HCT116 (cell line): ENCODE measurements around the gene MARS1. TPM values are rescaled to one million over a fixed set of nuclear protein-coding genes. Genes with fewer than 3 reads are reported as not detected.

ENCODE experiments used
- ATAC-seq: fragments of 200-7000 bp; cut with Tn5 transposase; 2 replicates; pipeline ENCODE4 v1.9.1; 2020; ENCODE audit warnings: mild to moderate bottlenecking, moderate library complexity
- BruUV-seq: library from RNA; stranded (reverse); fragments of 400-500 nt; replicated peaks from 2 replicates; lab custom pipeline; 2021; lab: Mats Ljungman, UMichigan
- CTCF ChIA-PET: fragments of 300-600 bp; sonication (Branson Sonifier 250); formaldehyde crosslinking; loops from one replicate; lab custom pipeline; 2021; ENCODE audit warnings: antibody characterized with exemption; lab: Charles Lee
- POLR2A ChIA-PET: fragments of 300-600, 350-600 bp; sonication (Branson Sonifier 250); formaldehyde crosslinking; loops from one replicate; lab custom pipeline; 2021; ENCODE audit warnings: antibody characterized with exemption; lab: Charles Lee
- RAD21 ChIA-PET, 2 experiments: fragments of 300-600 bp; sonication (Branson Sonifier 250); formaldehyde crosslinking; loops; one replicate each; lab custom pipeline; 2023; ENCODE audit warnings: low total read pairs in 2 of 2; ENCODE audit not compliant: uncharacterized antibody in 2 of 2, unreplicated experiment in 2 of 2, low non-redundant PET in 1 of 2; lab: Charles Lee
- DNase-seq: peaks from one replicate; pipeline ENCODE4 v3.0.0-alpha.2; 2010; ENCODE audit warnings: low read depth, low spot score
- H2AFZ ChIP-seq: fragments of 200-600 bp; shearing (Covaris generic), sonication (generic); 2 replicates; pipeline ENCODE4 v1.6.1; 2017; ENCODE audit warnings: low read depth, mixed run types, mixed read lengths, antibody characterized with exemption, low read length; ENCODE audit not compliant: poor library complexity, severe bottlenecking
- H3K27ac ChIP-seq: 2 replicates; pipeline ENCODE4 v1.5.1; 2012; ENCODE audit warnings: low read depth, low read length
- H3K27me3 ChIP-seq: fragments of 200-600 bp; sonication (generic); 2 replicates; pipeline ENCODE4 v1.6.1; 2016; ENCODE audit warnings: mixed run types, low read length, mixed read lengths; ENCODE audit not compliant: insufficient read depth
- H3K36me3 ChIP-seq, 2 experiments: fragments of 200-500 bp in 1 of 2; fragments of 200-600 bp in 1 of 2; sonication (Bioruptor generic) in 1 of 2; sonication (generic) in 1 of 2; 2 replicates each; pipeline versions ENCODE4 v1.5.1 to v1.6.1; 2014 to 2016; ENCODE audit warnings: low read length in 2 of 2, inconsistent platforms in 1 of 2, mixed read lengths in 1 of 2, mixed run types in 1 of 2; ENCODE audit not compliant: insufficient read depth in 2 of 2, control insufficient read depth in 1 of 2
- H3K4me1 ChIP-seq, 2 experiments: fragments of 200-600 bp in 1 of 2; sonication (generic) in 1 of 2; 2 replicates each; pipeline versions ENCODE4 v1.5.1 to v1.6.1; 2012 to 2017; ENCODE audit warnings: low read length in 2 of 2, inconsistent platforms in 1 of 2, mild to moderate bottlenecking in 1 of 2, mixed read lengths in 1 of 2, mixed run types in 1 of 2, moderate library complexity in 1 of 2; ENCODE audit not compliant: insufficient read depth in 2 of 2, control insufficient read depth in 1 of 2
- H3K4me2 ChIP-seq: fragments of 200-600 bp; sonication (generic); 2 replicates; pipeline ENCODE4 v1.6.1; 2017; ENCODE audit warnings: mixed run types, low read length, mixed read lengths
- H3K4me3 ChIP-seq, 2 experiments: fragments of 200-600 bp in 1 of 2; sonication (generic) in 1 of 2; replicated peaks in 1 of 2; 2 replicates each; pipeline ENCODE4 v1.5.1; 2011 to 2016; ENCODE audit warnings: low read length in 2 of 2, control low read depth in 1 of 2, low read depth in 1 of 2, mild to moderate bottlenecking in 1 of 2, mixed read lengths in 1 of 2, mixed run types in 1 of 2
- H3K79me2 ChIP-seq: fragments of 200-600 bp; sonication (generic); 2 replicates; pipeline ENCODE4 v1.6.1; 2017; ENCODE audit warnings: mild to moderate bottlenecking, mixed run types, low read length, moderate library complexity, mixed read lengths; ENCODE audit not compliant: insufficient read depth
- H3K9ac ChIP-seq: fragments of 200-600 bp; sonication (generic); 2 replicates; pipeline ENCODE4 v1.6.1; 2016; ENCODE audit warnings: low read length, mixed read lengths
- H3K9me2 ChIP-seq: fragments of 200-600 bp; sonication (generic), shearing (Covaris generic); 2 replicates; pipeline ENCODE4 v1.6.1; 2017; ENCODE audit warnings: mixed run types, mild to moderate bottlenecking, moderate library complexity; ENCODE audit not compliant: insufficient read depth
- H3K9me3 ChIP-seq, 2 experiments: fragments of 200-500 bp in 1 of 2; fragments of 200-600 bp in 1 of 2; sonication (Bioruptor generic) in 1 of 2; sonication (generic) in 1 of 2; 2 replicates each; pipeline ENCODE4 v1.6.1; 2014 to 2017; ENCODE audit warnings: low read length in 2 of 2, mixed read lengths in 2 of 2, inconsistent platforms in 1 of 2, low read depth in 1 of 2, mild to moderate bottlenecking in 1 of 2, mixed run types in 1 of 2, moderate library complexity in 1 of 2; ENCODE audit not compliant: control insufficient read depth in 1 of 2, insufficient read depth in 1 of 2
- H4K20me1 ChIP-seq: fragments of 200-600 bp; sonication (generic), shearing (Covaris generic); 2 replicates; pipeline ENCODE4 v1.6.1; 2017; ENCODE audit warnings: mixed run types, mild to moderate bottlenecking, moderate library complexity; ENCODE audit not compliant: insufficient read depth
- ATF3 ChIP-seq: IDR thresholded peaks from 2 replicates; pipeline ENCODE4 v1.6.1; 2012
- CBX3 ChIP-seq: IDR thresholded peaks from 2 replicates; pipeline ENCODE4 v1.6.1; 2012; ENCODE audit warnings: low read depth
- EGR1 ChIP-seq: IDR thresholded peaks from 2 replicates; pipeline ENCODE4 v1.6.1; 2012; ENCODE audit warnings: low read depth
- ELF1 ChIP-seq: IDR thresholded peaks from 2 replicates; pipeline ENCODE4 v1.6.1; 2012; ENCODE audit warnings: low read depth, borderline replicate concordance
- EZH2 ChIP-seq: fragments of 200-600 bp; sonication (generic); IDR thresholded peaks from 2 replicates; pipeline ENCODE4 v1.6.1; 2017; ENCODE audit warnings: antibody characterized with exemption, mixed run types
- EZH2phosphoT487 ChIP-seq: fragments of 200-600 bp; IDR thresholded peaks from 2 replicates; pipeline ENCODE4 v1.6.1; 2018; ENCODE audit warnings: antibody characterized with exemption, borderline replicate concordance
- MAX ChIP-seq: IDR thresholded peaks from 2 replicates; pipeline ENCODE4 v1.6.1; 2012
- POLR2A ChIP-seq: IDR thresholded peaks from 2 replicates; pipeline ENCODE4 v1.7.0; 2011; ENCODE audit warnings: borderline replicate concordance; ENCODE audit not compliant: insufficient read depth, insufficient read length; ENCODE audit errors: extremely low read depth
- RAD21 ChIP-seq: IDR thresholded peaks from 2 replicates; pipeline ENCODE4 v1.6.1; 2012; ENCODE audit warnings: low read depth, mild to moderate bottlenecking
- SRF ChIP-seq: IDR thresholded peaks from 2 replicates; pipeline ENCODE4 v1.6.1; 2012; ENCODE audit warnings: low read depth
- TCF7L2 ChIP-seq: IDR thresholded peaks from 2 replicates; pipeline ENCODE4 v1.7.0; 2011; ENCODE audit warnings: borderline replicate concordance, inconsistent platforms; ENCODE audit not compliant: insufficient read depth, insufficient read length; ENCODE audit errors: extremely low read depth
- ZBTB33 ChIP-seq: IDR thresholded peaks from 2 replicates; pipeline ENCODE4 v1.6.1; 2011; ENCODE audit warnings: mild to moderate bottlenecking, low read length, moderate library complexity; ENCODE audit not compliant: insufficient replicate concordance; ENCODE audit errors: extremely low read depth
- ZFX ChIP-seq: fragments of 450-650 bp; IDR thresholded peaks from 2 replicates; pipeline ENCODE4 v1.6.1; 2017
- intact Hi-C: fragments of 100-400 bp; cut with micrococcal nuclease; formaldehyde crosslinking; loops from 2 replicates; pipeline ENCODE4 v1.10.0; 2022
- total RNA-seq: library from RNA; stranded (reverse); gene quantifications from one replicate; pipeline ENCODE4 v1.2.1, GENCODE V29; 2021; ENCODE audit not compliant: unreplicated experiment
- TF ChIP-seq, protein P1 (sequence below), 3 experiments: fragments of 200-600 bp in 1 of 3; sonication (generic) in 1 of 3; IDR thresholded peaks in 2 of 3; conservative IDR thresholded peaks in 1 of 3; 2 replicates each; pipeline ENCODE4 v1.5.1; 2012 to 2017; ENCODE audit warnings: low read depth in 2 of 3, low read length in 2 of 3, antibody characterized with exemption in 1 of 3, borderline replicate concordance in 1 of 3, control low read depth in 1 of 3, mild to moderate bottlenecking in 1 of 3, mixed read lengths in 1 of 3, mixed run types in 1 of 3, moderate library complexity in 1 of 3; ENCODE audit not compliant: insufficient read depth in 1 of 3

MARS1 gene
- total RNA-seq, 1 experiment from 2014 or later, result 344 TPM

- peaks cover 30 to 63% of the 10 kb centered on the region in 2 experiments for H3K4me1 ChIP-seq
- H3K27ac ChIP-seq, result peak within 1 kb of the TSS; percentile 65
- peak within 1 kb of the TSS; percentile 94 for H2AFZ ChIP-seq
- no peaks in the 10 kb centered on the region for H3K9me2 ChIP-seq
- peak within 1 kb of the TSS; percentile 99 for H3K4me2 ChIP-seq
- DNase-seq, result no peak
- no peaks in the 10 kb centered on the region for H3K79me2 ChIP-seq
- TF ChIP-seq ZFX, result no peak
- no peak for TF ChIP-seq EZH2
- no peak for TF ChIP-seq EZH2phosphoT487
- no peak for TF ChIP-seq ATF3
- no peak for TF ChIP-seq TCF7L2
- TF ChIP-seq POLR2A, result no peak
- TF ChIP-seq SRF, result no peak
- TF ChIP-seq ELF1, result no peak
- no peak for TF ChIP-seq MAX
- no peak for TF ChIP-seq CBX3
- TF ChIP-seq, protein P1, sequence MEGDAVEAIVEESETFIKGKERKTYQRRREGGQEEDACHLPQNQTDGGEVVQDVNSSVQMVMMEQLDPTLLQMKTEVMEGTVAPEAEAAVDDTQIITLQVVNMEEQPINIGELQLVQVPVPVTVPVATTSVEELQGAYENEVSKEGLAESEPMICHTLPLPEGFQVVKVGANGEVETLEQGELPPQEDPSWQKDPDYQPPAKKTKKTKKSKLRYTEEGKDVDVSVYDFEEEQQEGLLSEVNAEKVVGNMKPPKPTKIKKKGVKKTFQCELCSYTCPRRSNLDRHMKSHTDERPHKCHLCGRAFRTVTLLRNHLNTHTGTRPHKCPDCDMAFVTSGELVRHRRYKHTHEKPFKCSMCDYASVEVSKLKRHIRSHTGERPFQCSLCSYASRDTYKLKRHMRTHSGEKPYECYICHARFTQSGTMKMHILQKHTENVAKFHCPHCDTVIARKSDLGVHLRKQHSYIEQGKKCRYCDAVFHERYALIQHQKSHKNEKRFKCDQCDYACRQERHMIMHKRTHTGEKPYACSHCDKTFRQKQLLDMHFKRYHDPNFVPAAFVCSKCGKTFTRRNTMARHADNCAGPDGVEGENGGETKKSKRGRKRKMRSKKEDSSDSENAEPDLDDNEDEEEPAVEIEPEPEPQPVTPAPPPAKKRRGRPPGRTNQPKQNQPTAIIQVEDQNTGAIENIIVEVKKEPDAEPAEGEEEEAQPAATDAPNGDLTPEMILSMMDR (IDR thresholded peaks at IDR 0.05 in 2 of 3, conservative IDR thresholded peaks at IDR 0.05 in 1 of 3; ENCODE audit: borderline replicate concordance in 1 of 3, insufficient read depth in 1 of 3, low read depth in 2 of 3, low read length in 2 of 3), result no peak
- no peak for TF ChIP-seq RAD21
- TF ChIP-seq ZBTB33, result no peak
- TF ChIP-seq EGR1, result no peak
- H3K9ac ChIP-seq, result peak within 1 kb of the TSS; percentile 57
- H3K36me3 ChIP-seq, result no peaks in the 10 kb centered on the region
- no TSS peak for BruUV-seq
- no peaks in the 10 kb centered on the region for H3K27me3 ChIP-seq
- H4K20me1 ChIP-seq, result no peaks in the 10 kb centered on the region
- H3K4me3 ChIP-seq, result peak within 1 kb of the TSS; percentile 75
- ATAC-seq, result peak; percentile 21
- intact Hi-C loops, result loop anchor here (2.0 to 5.0 kb wide), 2 partner anchors 27 to 373 kb away; partner anchors contain the start of gene NAB2
- ChIA-PET RAD21 (no interaction called here), POLR2A (no interaction called here), CTCF (interaction anchor here (1.0 to 1.6 kb wide), 9 partner anchors 9 to 332 kb away, joined by 3 to 11 read pairs (median 4); partner anchors contain the start of genes LRP1 and SHMT2)
- no peaks in the 10 kb centered on the region for H3K9me3 ChIP-seq
Observed at GRCh38 chr12:57459750-57460467, 28.0 kb upstream of the MARS1 start, which contains the start of gene GLI1. GLI1 (plus strand) TSS chr12:57459785; CDS start chr12:57463692, 3,907 bp downstream.
